Osteocyte (in vitro differentiated cells): ENCODE results near the gene KIF4A. TPM values are rescaled to one million over a fixed set of nuclear protein-coding genes. Genes with fewer than 3 reads are reported as not detected.
A peak's percentile ranks its signal among the peaks of the same experiment; 100 is the strongest.
"Not testable (repeated sequence)": the region's sequence is repeated elsewhere in the genome, so short reads cannot be mapped to it uniquely, and the experiment has no call there.

Experiments
- DNase-seq: peaks from one replicate; pipeline ENCODE4 v3.0.0; 2021; ENCODE audit warnings: mixed read lengths; ENCODE audit not compliant: unreplicated experiment; ENCODE audit errors: extremely low spot score
- H3K27ac Mint-ChIP-seq: one replicate; pipeline ENCODE4 v1.8.0; 2021; ENCODE audit warnings: mild to moderate bottlenecking, mixed read lengths; ENCODE audit not compliant: unreplicated experiment
- H3K27me3 Mint-ChIP-seq: one replicate; pipeline ENCODE4 v1.8.0; 2021; ENCODE audit warnings: mixed read lengths; ENCODE audit not compliant: unreplicated experiment
- H3K36me3 Mint-ChIP-seq: one replicate; pipeline ENCODE4 v1.8.0; 2021; ENCODE audit warnings: mixed read lengths; ENCODE audit not compliant: unreplicated experiment
- H3K4me1 Mint-ChIP-seq: one replicate; pipeline ENCODE4 v1.8.0; 2021; ENCODE audit warnings: mixed read lengths; ENCODE audit not compliant: unreplicated experiment
- H3K4me3 Mint-ChIP-seq: one replicate; pipeline ENCODE4 v1.8.0; 2021; ENCODE audit warnings: mild to moderate bottlenecking, moderate library complexity, mixed read lengths; ENCODE audit not compliant: unreplicated experiment
- H3K9me3 Mint-ChIP-seq: one replicate; pipeline ENCODE4 v1.8.0; 2021; ENCODE audit warnings: mixed read lengths; ENCODE audit not compliant: unreplicated experiment
- total RNA-seq: library from RNA; stranded (reverse); gene quantifications from 2 replicates; pipeline ENCODE4 v1.2.1, GENCODE V29; 2021
- TF ChIP-seq, protein P1 (sequence below): fragments of 200-600 bp; sonication (generic); IDR thresholded peaks from 2 replicates; pipeline ENCODE4 v1.5.0; 2021; ENCODE audit warnings: antibody characterized with exemption, mild to moderate bottlenecking, moderate library complexity

Gene KIF4A
- total RNA-seq, 1 donor from 2014 or later = 6.1 TPM

DNA sequence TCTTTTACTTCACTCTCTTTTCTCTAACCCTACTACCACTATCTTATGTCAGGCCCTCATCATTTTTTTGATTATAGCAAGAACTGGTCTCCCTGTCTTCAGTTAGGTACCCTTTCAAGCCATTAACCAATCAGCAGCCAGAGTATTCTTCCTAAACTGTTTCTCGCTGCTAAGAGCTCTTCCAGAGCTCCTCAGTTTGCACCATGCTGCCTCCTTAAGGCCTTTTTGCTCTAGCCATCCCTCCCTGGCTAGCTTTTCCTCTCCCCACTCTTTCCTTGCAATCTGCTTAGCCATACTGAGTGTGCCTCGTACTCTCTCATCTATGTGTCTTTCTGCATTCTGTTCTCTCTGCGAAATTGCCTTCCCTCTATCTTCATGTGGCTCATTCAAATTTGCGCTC, 32.9 kb downstream of the KIF4A start:
- Mint-ChIP-seq H3K9me3 (peaks cover 8% of the 10 kb centered on the region), H3K36me3 (no peaks in the 10 kb centered on the region), H3K4me1 (peaks cover 4% of the 10 kb centered on the region), H3K27ac (no peak overlapping the region), H3K27me3 (no peaks in the 10 kb centered on the region), H3K4me3 (no peak overlapping the region)
- no peak for DNase-seq
- TF ChIP-seq, protein P1, sequence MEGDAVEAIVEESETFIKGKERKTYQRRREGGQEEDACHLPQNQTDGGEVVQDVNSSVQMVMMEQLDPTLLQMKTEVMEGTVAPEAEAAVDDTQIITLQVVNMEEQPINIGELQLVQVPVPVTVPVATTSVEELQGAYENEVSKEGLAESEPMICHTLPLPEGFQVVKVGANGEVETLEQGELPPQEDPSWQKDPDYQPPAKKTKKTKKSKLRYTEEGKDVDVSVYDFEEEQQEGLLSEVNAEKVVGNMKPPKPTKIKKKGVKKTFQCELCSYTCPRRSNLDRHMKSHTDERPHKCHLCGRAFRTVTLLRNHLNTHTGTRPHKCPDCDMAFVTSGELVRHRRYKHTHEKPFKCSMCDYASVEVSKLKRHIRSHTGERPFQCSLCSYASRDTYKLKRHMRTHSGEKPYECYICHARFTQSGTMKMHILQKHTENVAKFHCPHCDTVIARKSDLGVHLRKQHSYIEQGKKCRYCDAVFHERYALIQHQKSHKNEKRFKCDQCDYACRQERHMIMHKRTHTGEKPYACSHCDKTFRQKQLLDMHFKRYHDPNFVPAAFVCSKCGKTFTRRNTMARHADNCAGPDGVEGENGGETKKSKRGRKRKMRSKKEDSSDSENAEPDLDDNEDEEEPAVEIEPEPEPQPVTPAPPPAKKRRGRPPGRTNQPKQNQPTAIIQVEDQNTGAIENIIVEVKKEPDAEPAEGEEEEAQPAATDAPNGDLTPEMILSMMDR = no peak

DNA sequence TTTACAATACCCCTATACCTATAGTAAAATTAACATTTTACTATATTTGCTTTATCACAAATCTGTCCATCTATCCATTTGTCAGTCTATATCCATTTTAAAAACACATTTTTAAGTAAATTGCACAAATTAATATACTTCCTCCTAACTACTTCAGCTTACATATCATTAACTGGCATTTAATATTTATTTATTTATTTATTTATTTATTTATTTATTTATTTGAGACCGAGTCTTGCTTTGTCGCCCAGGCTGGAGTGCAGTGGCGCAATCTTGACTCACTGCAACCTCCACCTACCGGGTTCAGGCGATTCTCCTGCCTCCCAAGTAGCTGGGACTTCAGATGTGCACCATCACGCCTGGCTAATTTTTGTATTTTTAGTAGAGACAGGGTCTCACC, 33.7 kb downstream of the KIF4A start:
- not testable (repeated sequence) for H3K4me3 Mint-ChIP-seq, DNase-seq, H3K27ac Mint-ChIP-seq, H3K9me3 Mint-ChIP-seq, H3K36me3 Mint-ChIP-seq, H3K27me3 Mint-ChIP-seq, H3K4me1 Mint-ChIP-seq

DNA sequence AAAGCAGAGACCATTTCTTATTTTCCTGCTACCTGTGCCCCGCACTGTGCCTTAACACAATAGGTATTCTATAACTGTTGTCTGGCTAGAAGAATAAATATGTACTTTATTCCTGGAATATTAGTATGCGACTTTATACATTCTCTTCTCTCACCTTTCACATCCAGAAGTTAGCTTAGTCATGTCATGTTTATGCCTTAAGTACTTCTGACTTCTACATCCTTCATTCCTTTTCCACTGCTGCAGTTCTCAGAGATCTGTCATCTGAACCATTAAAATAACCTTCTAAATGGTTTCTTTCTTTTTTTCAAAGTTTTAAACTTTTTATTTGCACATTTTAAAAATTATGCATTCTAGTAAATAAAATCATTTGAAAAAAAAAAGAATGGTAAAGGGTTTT, 34.4 kb downstream of the KIF4A start:
- DNase-seq = no peak
- TF ChIP-seq, protein P1 = no peak
- H3K4me1 Mint-ChIP-seq = peaks cover 4% of the 10 kb centered on the region

DNA sequence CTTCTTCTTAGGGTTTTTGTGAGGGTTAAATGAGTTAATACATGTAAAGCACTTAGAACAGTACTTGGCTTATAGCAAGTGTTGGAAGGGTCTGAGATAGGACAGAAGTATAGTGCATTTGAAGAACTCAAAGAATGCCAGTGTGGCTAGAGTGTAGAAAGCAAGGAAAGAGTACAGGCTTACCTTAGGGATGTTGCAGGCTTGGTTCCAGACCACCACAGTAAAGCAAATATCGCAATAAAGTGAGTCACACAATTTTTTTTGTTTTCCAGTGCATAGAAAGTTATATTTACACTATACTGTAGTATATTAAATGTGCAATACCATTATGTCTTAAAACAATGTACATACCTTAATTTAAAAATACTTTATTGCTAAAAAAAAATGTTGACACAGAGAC, 41.3 kb downstream of the KIF4A start:
- Mint-ChIP-seq H3K27me3 (no peaks in the 10 kb centered on the region), H3K27ac (no peak overlapping the region), H3K4me1 (peaks cover 4% of the 10 kb centered on the region), H3K9me3 (peaks cover 15% of the 10 kb centered on the region), H3K36me3 (no peaks in the 10 kb centered on the region), H3K4me3 (no peak overlapping the region)
- TF ChIP-seq, protein P1 = no peak
- no peak for DNase-seq

More for the DNA sequence above, 34.4 kb downstream of the KIF4A start:
- no peaks in the 10 kb centered on the region for H3K36me3 Mint-ChIP-seq
- no peak overlapping the region for H3K27ac Mint-ChIP-seq
- H3K27me3 Mint-ChIP-seq = no peaks in the 10 kb centered on the region
- no peak overlapping the region for H3K4me3 Mint-ChIP-seq
- H3K9me3 Mint-ChIP-seq = peaks cover 8% of the 10 kb centered on the region

DNA sequence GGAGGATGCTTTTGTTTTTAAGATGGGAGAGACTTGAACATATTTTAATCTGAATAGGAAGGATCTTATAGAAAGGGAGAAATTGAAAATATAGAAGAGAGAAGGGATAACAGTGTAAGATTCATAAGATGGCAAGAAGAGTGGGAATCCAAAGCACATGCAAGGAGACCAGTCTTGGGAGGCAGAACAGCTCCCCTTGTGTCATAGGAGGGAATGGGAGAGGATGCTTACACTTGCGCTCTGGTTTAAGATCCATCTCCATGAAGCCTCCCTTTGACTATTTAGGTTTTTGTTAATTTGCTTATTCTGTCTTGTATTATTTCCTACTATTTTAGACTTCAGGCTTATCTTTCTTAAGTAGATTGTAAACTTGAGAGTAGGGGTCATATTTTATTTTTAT, 42.7 kb downstream of the KIF4A start:
- DNase-seq = no peak
- no peak overlapping the region for H3K4me3 Mint-ChIP-seq
- no peaks in the 10 kb centered on the region for H3K36me3 Mint-ChIP-seq
- H3K27me3 Mint-ChIP-seq = no peaks in the 10 kb centered on the region
- no peaks in the 10 kb centered on the region for H3K4me1 Mint-ChIP-seq
- H3K27ac Mint-ChIP-seq = no peak overlapping the region
- TF ChIP-seq, protein P1 = peak; percentile 18
- peaks cover 9% of the 10 kb centered on the region for H3K9me3 Mint-ChIP-seq

DNA sequence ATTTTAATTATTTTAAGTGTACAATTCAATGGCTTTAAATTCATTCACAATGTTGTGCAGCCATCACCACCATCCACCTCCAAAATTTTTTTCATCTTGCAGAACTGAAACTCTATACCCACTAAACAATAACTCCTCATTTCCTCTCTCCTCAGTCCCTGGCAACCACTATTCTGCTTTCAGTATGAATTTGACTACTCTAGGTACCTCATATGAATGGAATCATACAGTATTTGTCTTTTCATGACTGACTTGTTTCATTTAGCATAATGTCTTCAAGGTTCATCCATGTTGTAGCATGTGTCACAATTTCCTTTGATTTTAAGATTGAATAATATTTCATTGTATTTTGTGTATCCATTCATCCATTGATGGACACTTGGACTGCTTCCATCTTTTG, 46.9 kb downstream of the KIF4A start:
- Mint-ChIP-seq H3K27ac (no peak overlapping the region), H3K4me3 (no peak overlapping the region), H3K4me1 (no peaks in the 10 kb centered on the region), H3K9me3 (peaks cover 10% of the 10 kb centered on the region), H3K36me3 (no peaks in the 10 kb centered on the region), H3K27me3 (no peaks in the 10 kb centered on the region)
- TF ChIP-seq, protein P1 = no peak
- DNase-seq = no peak
